Measurements from ENCODE around the gene TPCN1.

The TPCN1 gene

DNA sequence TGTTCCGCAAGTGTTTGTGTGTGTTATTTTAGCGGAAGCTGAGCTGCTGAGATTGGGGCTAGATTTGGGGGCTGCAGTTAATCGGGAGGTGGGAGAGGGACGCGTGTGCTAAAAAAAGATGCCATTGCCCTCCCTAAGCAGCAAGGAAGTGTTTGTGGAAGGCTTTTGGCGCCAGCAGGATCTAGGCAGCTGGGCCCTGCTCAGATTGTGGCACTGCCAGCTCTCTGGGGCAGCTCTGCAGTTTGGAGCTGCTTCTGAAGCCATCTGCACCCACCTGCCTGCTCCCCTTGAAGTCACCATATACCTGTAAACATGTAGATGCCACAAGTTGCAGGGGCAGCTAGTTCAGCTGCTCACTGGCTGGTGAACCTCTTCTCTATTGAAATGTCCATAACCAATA, 28.8 kb downstream of the TPCN1 start:
- WGBS, 2 experiments (ENCODE audit: insufficient coverage in 2 of 2): 98% methylated on average over 6 of the region's 6 CpGs
- H3K4me3 ChIP-seq (ENCODE audit: extremely low read depth, insufficient read depth, low read length, poor library complexity, severe bottlenecking): no peak overlapping the region

DNA sequence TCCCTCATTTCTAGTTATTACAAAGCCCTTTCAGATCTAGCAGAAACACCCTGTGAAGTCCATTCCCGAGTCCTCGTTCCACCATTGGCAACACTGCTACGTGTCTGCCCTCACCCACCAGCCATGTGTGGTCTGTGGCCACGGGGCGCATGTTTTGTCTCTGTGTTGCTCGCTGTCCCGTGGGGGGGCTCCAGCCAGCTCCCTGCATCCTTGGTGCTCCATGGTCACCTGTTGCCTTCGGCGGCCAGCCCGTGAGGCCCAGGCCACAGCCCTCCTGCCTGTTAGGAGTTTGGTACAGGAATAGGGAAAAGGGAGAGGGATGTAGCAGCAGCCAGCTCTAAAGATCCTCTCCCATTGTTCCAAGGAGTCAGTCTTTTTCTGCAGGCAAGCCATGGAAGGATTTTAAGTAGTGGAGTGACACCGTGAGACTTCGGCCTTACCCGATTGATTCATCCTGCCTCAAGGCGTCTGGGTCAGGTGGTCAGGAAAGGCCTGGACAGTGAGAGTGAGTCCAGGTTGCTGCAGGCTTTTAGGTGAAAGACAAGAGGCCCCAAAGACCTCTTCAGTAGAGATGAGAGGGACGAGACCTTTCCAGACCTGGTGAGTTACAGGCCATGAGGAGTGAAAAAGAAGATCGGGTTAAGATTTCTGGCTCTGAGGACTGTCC, 30.3 kb downstream of the TPCN1 start:
- Histone ChIP-seq H3K36me3 (ENCODE audit: control insufficient read depth, insufficient read depth, low read length) (no peaks in the 10 kb centered on the region), H3K27ac (ENCODE audit: low read depth, low read length, severe bottlenecking) (no peak overlapping the region), H3K4me1 (ENCODE audit: control insufficient read depth, insufficient read depth, low read length, poor library complexity, severe bottlenecking) (peaks cover 10% of the 10 kb centered on the region), H3K9me3 (ENCODE audit: control insufficient read depth, low read length) (peaks cover 10% of the 10 kb centered on the region), H3K4me3 (ENCODE audit: extremely low read depth, insufficient read depth, low read length, poor library complexity, severe bottlenecking) (no peak overlapping the region)
- WGBS, 2 experiments (ENCODE audit: insufficient coverage in 2 of 2): 87 to 93% methylated on average over 12 to 16 of the region's 16 CpGs

More for the DNA sequence above, 28.8 kb downstream of the TPCN1 start:
- peaks cover 21% of the 10 kb centered on the region for H3K4me1 ChIP-seq (ENCODE audit: control insufficient read depth, insufficient read depth, low read length, poor library complexity, severe bottlenecking)
- H3K36me3 ChIP-seq (ENCODE audit: control insufficient read depth, insufficient read depth, low read length): no peaks in the 10 kb centered on the region
- H3K27ac ChIP-seq (ENCODE audit: low read depth, low read length, severe bottlenecking): no peak overlapping the region
- peaks cover 10% of the 10 kb centered on the region for H3K9me3 ChIP-seq (ENCODE audit: control insufficient read depth, low read length)

DNA sequence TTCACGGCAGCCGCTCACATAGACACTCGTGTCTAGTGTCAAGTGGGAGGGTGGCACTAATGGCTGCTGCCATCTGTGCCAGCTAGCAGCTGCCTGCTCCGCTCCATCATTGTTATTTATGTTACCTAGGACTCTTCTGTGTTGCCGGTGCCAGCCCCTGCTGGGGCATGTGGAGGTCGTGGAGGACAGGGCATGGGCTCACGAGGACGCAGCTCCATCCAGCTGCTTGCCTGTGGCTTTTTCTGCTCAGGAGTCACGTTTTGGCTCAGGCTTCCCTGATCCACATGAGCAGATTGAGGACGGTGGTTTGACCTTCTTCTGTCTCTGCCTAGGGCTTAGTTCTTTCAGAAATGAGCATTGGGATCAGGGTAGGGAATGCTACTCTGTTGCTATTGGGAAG, 31.2 kb downstream of the TPCN1 start:
- peaks cover 10% of the 10 kb centered on the region for H3K9me3 ChIP-seq (ENCODE audit: control insufficient read depth, low read length)
- H3K36me3 ChIP-seq (ENCODE audit: control insufficient read depth, insufficient read depth, low read length): no peaks in the 10 kb centered on the region
- H3K27ac ChIP-seq (ENCODE audit: low read depth, low read length, severe bottlenecking): no peak overlapping the region
- no peak overlapping the region for H3K4me3 ChIP-seq (ENCODE audit: extremely low read depth, insufficient read depth, low read length, poor library complexity, severe bottlenecking)
- WGBS, 2 experiments (ENCODE audit: insufficient coverage in 2 of 2): 94 to 95% methylated on average over 7 to 10 of the region's 10 CpGs
- H3K4me1 ChIP-seq (ENCODE audit: control insufficient read depth, insufficient read depth, low read length, poor library complexity, severe bottlenecking): peaks cover under 1% of the 10 kb centered on the region

DNA sequence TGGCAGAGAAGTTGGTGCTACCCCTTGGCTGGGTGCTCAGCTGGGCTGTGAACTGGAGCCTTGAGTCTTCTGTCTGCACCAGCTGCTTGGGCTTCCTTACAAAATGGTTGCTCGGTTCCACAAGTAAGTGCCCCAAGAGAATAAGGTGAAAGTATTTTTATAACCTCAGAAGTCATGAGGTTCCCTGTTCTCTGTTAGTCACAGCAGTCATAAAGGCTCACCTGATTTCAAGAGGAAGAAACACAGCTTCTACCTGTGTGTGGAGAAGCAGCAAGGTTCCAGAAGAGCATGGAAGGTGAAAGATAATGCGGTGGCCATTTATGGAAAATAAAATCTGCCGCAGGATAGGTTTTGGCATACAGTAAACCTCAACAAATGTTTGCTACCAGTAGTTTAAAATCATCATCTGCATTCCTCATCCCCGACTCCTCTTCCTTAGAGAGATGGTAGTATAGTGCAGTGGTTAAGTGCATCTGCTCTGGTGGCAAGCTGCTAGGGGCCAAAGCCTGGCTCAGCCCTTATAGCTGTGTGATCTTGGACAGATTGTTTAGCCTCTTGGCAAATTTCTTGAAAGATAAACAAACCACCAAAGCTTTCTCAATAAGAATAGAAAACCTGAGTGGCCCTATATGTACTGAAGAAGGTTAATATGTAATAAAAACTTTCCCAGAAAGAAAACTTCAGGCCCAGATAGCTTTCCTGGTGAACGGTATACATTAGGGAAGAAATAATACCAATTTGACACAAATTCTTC, 32.4 kb downstream of the TPCN1 start:
- H3K9me3 ChIP-seq (ENCODE audit: control insufficient read depth, low read length): peaks cover 10% of the 10 kb centered on the region
- H3K27ac ChIP-seq (ENCODE audit: low read depth, low read length, severe bottlenecking): no peak overlapping the region
- no peaks in the 10 kb centered on the region for H3K36me3 ChIP-seq (ENCODE audit: control insufficient read depth, insufficient read depth, low read length)
- no peaks in the 10 kb centered on the region for H3K4me1 ChIP-seq (ENCODE audit: control insufficient read depth, insufficient read depth, low read length, poor library complexity, severe bottlenecking)
- 92 to 100% methylated on average over 1 to 2 of the region's 5 CpGs for WGBS, 2 experiments (ENCODE audit: insufficient coverage in 2 of 2)
- no peak overlapping the region for H3K4me3 ChIP-seq (ENCODE audit: extremely low read depth, insufficient read depth, low read length, poor library complexity, severe bottlenecking)

DNA sequence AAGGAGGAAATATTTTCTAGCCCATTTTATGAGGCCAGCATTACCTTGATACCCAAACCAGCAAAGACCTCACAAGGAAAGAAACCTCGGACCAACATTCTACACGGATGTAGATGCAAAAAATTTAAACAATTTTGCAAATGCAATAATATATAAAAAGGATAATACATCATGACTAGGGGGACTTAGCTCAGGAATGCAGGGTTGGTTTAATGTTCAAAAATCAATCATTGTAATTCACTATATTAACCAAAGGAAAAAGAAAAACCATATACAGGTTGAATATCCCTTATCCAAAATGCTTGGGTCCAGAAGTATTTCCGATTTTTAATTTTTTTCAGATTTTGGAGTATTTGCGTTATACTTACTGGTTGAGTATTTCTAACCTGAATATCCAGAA, 33.0 kb downstream of the TPCN1 start:
- 90 to 100% methylated on average over 1 to 2 of the region's 4 CpGs for WGBS, 2 experiments (ENCODE audit: insufficient coverage in 2 of 2)

DNA sequence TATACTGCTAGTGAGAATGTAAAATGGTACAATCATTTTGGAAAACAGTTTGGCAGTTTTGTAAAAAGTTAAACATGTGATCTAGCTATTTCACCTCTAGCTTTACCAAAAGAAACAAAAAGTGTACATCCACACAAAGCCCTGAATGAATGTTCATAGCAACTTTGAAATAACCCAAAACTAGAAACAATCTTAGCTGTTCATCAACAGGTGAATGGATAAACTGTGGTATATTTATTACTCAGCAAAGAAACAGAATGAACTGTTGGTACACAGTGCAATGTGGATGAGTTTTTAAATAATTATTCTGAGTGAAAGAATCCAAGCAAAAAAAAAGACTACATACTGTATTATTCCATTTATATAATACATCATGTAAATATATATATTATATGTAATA, 36.3 kb downstream of the TPCN1 start:
- H3K36me3 ChIP-seq (ENCODE audit: control insufficient read depth, insufficient read depth, low read length): no peaks in the 10 kb centered on the region
- H3K4me3 ChIP-seq (ENCODE audit: extremely low read depth, insufficient read depth, low read length, poor library complexity, severe bottlenecking): no peak overlapping the region
- H3K4me1 ChIP-seq (ENCODE audit: control insufficient read depth, insufficient read depth, low read length, poor library complexity, severe bottlenecking): peaks cover 14% of the 10 kb centered on the region
- no peak overlapping the region for H3K27ac ChIP-seq (ENCODE audit: low read depth, low read length, severe bottlenecking)
- H3K9me3 ChIP-seq (ENCODE audit: control insufficient read depth, low read length): peaks cover 10% of the 10 kb centered on the region

More for the DNA sequence above, 33.0 kb downstream of the TPCN1 start:
- Histone ChIP-seq H3K36me3 (ENCODE audit: control insufficient read depth, insufficient read depth, low read length) (no peaks in the 10 kb centered on the region), H3K4me3 (ENCODE audit: extremely low read depth, insufficient read depth, low read length, poor library complexity, severe bottlenecking) (no peak overlapping the region), H3K27ac (ENCODE audit: low read depth, low read length, severe bottlenecking) (no peak overlapping the region), H3K9me3 (ENCODE audit: control insufficient read depth, low read length) (peaks cover 10% of the 10 kb centered on the region), H3K4me1 (ENCODE audit: control insufficient read depth, insufficient read depth, low read length, poor library complexity, severe bottlenecking) (peaks cover 1% of the 10 kb centered on the region)

DNA sequence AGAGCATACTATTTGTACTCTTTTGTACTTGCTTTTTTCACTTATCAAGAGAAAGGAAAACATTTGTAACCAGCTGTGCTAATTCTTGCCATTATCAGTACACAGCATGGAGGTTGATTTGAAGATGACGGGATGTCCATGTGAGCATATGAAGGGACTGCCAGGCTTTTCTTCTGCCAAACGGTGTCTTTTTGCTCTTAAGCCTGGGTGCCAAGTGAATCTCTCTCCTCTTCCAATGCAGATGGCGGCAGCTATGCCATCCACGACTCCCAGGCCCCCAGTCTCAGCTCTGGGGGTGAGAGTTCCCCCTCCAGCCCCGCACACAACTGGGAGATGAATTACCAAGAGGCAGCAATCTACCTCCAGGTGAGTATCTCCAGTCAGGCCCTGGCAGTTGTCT, 38.9 kb downstream of the TPCN1 start:
- Histone ChIP-seq H3K9me3 (ENCODE audit: control insufficient read depth, low read length) (no peaks in the 10 kb centered on the region), H3K27ac (ENCODE audit: low read depth, low read length, severe bottlenecking) (no peak overlapping the region), H3K4me3 (ENCODE audit: extremely low read depth, insufficient read depth, low read length, poor library complexity, severe bottlenecking) (no peak overlapping the region), H3K36me3 (ENCODE audit: control insufficient read depth, insufficient read depth, low read length) (no peaks in the 10 kb centered on the region), H3K4me1 (ENCODE audit: control insufficient read depth, insufficient read depth, low read length, poor library complexity, severe bottlenecking) (peaks cover 14% of the 10 kb centered on the region)
- WGBS, 2 experiments (ENCODE audit: insufficient coverage in 2 of 2): 88% methylated on average over 3 of the region's 5 CpGs

DNA sequence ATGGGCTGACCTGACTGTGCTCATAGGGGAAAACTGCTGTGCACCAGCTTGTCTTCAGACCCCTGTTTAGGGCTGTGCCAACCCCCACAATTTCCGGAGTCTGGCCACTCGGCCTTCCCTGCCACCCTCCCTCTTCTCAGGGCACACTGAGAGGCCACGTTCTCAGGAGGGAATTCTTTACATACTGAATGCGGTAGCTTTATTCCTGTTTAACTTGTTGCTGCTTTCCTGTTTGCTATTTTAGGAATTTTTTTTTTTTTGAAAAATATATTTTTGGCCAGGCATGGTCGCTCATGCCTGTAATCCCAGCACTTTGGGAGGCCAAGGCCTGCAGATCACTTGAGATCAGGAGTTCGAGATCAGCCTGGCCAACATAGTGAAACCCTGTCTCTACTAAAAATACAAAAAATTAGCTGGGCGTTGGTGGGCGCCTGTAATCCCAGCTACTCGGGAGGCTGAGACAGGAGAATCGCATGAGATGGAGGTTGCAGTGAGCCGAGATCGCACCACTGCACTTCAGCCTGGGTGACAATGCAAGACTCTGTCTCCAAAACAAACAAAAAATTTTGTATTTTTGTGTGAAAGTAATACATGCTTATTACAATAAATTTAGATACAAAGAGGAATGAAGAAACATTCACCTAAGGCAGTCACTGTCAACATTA, 39.5 kb downstream of the TPCN1 start:
- WGBS, 2 experiments (ENCODE audit: insufficient coverage in 2 of 2): 89 to 95% methylated on average over 9 to 10 of the region's 12 CpGs
- H3K4me1 ChIP-seq (ENCODE audit: control insufficient read depth, insufficient read depth, low read length, poor library complexity, severe bottlenecking): peaks cover 14% of the 10 kb centered on the region
- H3K27ac ChIP-seq (ENCODE audit: low read depth, low read length, severe bottlenecking): no peak overlapping the region
- H3K9me3 ChIP-seq (ENCODE audit: control insufficient read depth, low read length): no peaks in the 10 kb centered on the region
- H3K36me3 ChIP-seq (ENCODE audit: control insufficient read depth, insufficient read depth, low read length): no peaks in the 10 kb centered on the region
- H3K4me3 ChIP-seq (ENCODE audit: extremely low read depth, insufficient read depth, low read length, poor library complexity, severe bottlenecking): no peak overlapping the region

DNA sequence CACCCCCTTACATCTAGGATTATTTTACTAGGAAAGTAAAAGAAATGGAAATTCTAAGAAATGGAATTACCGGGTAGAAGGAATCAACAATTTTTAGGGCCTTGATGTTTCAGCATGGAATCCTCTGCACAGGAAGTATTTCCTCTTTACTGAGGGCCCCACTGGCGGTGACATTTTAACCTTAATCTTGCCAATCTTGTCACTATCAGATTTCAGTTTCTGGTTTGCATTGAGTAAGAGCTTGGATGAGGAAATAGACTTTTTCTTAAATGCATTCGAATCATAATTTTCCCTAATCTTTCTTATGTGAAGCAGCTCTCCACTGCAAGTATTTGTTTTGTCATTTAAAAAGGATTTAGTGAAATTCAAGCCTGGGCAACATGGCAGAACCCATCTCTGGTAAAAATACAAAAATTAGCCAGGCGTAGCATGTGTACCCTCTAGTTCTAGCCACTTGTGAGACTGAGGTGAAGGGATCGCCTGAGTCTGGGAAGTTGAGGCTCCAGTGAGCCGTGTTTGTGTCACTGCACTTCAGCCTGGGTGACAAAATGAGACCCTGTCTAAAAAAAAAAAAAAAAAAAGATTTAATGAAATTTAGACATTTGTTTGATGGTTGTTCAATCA, 40.7 kb downstream of the TPCN1 start:
- Histone ChIP-seq H3K27ac (ENCODE audit: low read depth, low read length, severe bottlenecking) (no peak overlapping the region), H3K4me1 (ENCODE audit: control insufficient read depth, insufficient read depth, low read length, poor library complexity, severe bottlenecking) (peaks cover 14% of the 10 kb centered on the region), H3K4me3 (ENCODE audit: extremely low read depth, insufficient read depth, low read length, poor library complexity, severe bottlenecking) (no peak overlapping the region), H3K9me3 (ENCODE audit: control insufficient read depth, low read length) (no peaks in the 10 kb centered on the region), H3K36me3 (ENCODE audit: control insufficient read depth, insufficient read depth, low read length) (no peaks in the 10 kb centered on the region)
- WGBS, 2 experiments (ENCODE audit: insufficient coverage in 2 of 2): 84 to 95% methylated on average over 4 of the region's 6 CpGs

DNA sequence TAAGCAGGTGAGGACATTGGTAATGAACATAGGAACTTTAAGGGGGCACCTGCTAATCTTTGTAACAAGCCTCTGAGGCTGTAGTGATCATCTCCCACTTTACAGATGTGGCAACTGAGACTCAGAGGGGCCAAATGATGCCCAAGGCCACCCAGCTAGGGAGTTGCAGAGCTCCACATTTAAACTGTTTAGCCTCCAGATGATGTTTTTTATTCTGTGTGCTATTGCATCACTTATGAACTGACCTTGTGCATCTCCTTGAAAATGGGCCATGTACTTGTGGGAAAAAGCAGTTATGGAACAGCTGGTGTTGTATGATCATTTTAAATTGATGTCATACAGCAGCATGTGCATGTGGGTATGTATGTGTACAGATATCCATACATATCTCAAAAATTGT, 41.4 kb downstream of the TPCN1 start:
- Histone ChIP-seq H3K4me3 (ENCODE audit: extremely low read depth, insufficient read depth, low read length, poor library complexity, severe bottlenecking) (no peak overlapping the region), H3K4me1 (ENCODE audit: control insufficient read depth, insufficient read depth, low read length, poor library complexity, severe bottlenecking) (peaks cover 14% of the 10 kb centered on the region), H3K9me3 (ENCODE audit: control insufficient read depth, low read length) (no peaks in the 10 kb centered on the region), H3K27ac (ENCODE audit: low read depth, low read length, severe bottlenecking) (no peak overlapping the region), H3K36me3 (ENCODE audit: control insufficient read depth, insufficient read depth, low read length) (no peaks in the 10 kb centered on the region)

Data from mesodermal cell (in vitro differentiated cells).